ENCODE data around the gene ERO1B.

ERO1B gene

DNA sequence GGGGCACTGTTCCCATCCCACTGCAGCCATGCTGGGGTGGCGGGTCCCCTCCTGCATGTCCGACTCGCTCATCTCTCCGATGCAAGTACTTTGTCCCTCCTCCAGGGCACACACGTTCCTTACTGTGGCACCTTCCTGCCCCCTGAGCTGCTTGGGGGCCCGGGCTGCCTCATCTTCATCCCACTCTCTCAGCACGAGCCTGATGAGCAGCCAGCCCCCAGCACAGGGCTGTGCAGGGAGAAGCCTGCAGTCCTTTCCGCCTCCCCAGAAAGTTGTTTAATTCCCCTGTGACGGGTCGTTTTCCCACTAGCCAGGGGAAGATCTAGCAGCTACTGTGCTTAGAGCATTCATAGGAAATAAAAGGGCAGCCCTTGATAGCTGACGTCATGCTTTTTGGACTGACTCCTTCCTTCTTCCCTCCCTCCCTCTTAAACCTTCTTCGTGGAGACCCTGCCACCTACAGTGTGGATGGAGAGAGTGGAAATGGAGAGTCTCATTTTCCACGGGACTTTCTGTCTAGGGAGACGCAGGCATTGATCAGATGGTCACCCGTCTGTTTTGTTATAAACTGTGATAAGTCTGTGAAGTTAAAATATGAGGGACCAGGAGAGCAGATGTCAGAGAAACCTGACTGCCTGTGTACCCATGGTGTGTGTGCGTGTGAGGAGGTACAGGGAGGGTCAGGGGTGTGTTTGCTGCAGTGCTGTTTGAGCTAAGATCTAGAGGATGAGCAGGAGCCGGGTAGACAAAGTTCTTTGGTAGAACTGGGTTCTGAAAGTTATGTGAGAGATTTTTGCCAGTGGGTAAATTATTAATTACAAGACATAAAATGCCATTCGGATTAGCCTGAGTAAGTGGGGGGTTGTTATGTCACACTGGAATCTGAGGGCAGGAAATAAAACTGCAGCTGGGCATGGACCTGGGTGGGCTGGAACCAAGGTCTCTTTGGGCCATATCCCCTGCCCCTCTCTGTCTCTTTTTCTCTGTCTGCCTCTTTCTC lies 105.1 kb downstream of the ERO1B start:
- DNase-seq = no peak

DNA sequence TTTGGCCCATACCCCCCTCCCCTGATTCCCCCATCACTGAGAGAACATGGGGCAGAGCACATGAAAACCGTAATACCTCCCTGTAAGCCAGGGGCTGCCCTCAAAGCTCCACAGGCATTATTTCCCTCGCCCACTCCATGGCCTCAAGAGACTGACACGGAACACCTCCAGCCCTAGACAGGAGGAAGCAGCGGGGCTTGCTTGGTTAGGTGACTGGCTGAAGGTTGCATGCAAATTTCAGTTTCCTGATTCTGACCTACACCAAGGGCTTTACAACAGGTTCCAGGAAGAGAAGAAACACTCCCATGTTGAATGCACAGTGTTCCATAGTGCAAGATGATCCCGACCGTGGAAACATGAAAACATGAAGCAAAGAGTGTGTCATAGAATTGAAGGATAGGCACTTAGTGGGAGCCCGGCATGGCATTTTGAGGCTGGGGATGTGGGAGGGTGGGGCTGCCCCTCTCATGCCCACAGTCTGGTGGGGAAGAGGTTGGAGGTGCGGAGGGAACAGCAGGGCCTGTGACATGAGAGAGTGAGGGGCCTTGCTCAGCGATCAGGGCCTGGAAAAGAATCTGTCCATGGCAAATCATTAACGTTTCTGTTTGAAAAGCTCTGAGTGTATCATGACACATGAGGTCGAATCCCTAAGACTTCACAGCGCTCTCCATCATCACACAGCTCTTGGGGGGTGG lies 106.0 kb downstream of the ERO1B start:
- DNase-seq = no peak

DNA sequence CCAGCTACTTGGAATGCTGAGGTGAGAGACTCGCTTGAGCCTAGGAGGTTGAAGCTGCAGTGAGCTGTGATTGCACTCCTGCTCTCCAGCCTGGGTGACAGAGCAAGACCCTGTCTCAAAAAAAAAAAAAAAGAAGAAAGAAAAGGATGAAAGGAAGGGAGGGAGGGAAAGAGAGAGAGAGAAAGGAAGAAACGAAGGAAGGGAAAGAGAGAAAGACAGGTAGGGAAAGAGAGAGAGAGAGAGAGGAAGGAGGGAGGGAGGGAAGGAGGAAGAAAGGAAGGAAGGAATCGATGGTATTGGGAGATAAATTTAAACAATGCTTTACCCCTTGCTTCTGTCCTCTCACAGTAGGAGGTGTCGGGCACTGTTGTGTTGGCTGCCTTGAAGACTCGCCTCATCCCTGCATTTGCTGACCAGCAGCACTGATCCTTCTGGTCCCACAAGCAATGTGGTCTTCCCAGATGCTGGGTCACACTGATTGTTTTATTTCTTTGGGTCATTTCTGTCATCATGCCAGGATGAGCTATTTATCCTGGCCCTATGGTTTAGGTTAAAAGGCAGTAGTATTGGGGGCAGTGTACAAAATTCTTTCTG lies 108.5 kb downstream of the ERO1B start:
- DNase-seq = no peak

DNA sequence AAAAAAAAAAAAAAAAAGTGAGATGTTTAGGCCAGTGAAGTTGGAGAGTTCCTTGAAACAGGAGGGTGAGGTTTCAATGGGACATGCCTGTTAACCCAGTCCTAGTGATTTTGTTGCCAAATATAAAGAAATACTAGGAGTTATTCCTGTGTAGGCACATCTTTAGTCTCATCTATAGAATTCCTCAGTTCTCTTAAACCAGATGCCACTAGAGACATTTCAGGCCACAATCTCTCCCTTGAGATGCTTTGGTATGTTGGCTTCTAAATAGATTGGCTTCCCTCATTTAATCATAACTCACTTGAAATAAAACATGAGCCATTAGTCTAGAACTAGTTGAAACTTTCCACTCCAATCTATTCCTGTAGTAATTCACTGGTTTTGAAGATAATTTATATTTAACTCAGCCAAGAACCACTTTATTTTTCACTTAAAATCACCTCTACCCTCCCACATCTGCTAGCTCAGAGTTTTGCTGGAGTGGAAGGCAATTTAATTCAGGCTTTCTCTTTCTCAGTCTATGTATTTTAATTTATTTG lies 109.6 kb downstream of the ERO1B start:
- no peak for DNase-seq

DNA sequence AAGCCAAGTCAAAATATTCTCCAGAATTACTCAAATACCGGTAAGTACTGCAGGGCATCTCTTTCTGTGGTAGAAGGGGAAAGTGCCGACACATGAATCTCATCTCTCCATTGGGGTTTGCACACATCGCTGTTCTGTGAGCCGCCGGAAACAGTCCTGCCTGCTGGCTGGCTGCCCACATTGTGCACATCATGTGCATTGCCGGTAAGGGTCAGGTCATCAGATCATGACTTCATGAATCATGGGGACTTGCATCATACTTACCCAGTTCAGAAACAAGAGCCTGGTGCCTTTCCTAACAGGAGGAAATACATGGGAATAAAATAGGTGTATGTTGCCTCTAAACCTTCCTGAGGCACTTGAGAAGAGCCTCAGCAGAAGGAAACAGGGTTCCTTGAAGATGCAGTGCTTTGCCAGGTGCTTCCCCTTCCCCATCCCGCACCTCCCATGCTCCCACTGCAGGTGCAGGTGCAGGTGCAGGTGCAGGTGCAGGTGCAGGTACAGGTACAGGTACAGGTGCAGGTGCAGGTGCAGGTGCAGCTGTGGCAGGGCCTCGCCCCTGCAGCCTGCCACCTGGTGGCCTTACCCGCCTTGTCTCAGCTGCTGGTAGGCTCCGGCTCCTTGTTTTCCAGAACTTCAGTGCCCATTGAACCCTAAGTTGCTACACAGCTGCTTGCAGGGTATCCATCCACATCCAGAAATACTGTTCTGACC lies 112.9 kb downstream of the ERO1B start:
- DNase-seq = no peak

DNA sequence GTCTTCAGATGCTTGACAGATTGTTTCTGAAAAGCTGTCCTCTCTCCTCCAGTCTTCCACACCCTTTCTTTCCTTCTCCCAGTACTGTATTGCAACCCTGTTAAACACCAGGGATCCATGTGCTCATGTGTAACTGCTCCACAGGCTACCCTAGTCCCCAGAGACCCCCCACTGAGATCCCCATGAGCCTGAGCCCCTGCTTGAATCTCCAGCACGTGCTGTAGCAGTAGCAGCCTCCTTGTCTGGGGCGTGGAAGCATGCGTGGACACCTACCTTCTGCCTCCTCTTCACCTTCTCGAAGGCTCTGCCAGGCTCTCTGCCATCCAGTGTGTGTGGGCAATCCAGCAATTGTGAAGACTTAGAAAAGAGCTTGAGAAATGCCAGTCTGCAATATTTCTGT lies 114.2 kb downstream of the ERO1B start:
- DNase-seq = no peak

DNA sequence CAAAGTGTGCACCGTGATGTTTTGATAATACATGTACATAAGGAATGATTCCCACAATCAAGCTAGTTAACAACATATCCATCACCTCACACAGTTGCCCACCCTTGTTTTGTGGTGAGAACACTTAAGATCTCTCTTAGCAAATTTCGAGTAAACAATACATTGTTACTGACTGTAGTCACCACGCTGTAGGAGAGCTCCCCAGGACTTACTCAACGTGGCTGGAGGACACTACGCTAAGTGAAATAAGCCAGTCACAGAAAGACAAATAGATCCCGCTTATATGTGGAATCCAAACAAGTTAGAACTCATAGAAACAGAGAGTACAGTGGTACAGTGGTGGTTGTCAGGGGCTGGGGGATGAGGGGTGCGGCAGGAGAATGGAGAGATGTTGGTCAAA lies 114.6 kb downstream of the ERO1B start:
- no peak for DNase-seq

DNA sequence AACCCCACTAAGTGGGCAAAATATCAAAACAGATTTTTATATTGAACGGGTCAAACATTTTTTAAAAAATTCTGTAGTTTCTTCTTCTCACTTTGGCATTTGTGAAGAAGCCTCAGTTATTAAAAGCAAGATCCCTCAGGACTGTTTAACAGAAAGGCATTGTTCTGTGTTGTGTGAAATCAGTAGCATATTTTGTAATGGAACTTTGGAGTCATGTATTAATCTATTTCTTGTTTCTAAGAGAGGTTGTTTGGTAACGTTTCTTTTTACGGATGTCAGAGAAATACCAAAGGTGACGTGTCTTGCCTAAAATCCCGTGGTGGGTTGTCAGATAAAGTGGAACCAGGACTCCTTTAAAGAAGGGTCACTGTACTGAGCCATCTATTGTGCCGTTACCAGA lies 115.7 kb downstream of the ERO1B start:
- no peak for DNase-seq

Measured in NCI-H187 treated with DMSO at 0.1 percent for 48 hours (cell line).